ENCODE measurements around the gene MAGOH.
"Not testable (repeated sequence)": the region's sequence is repeated elsewhere in the genome, so short reads cannot be mapped to it uniquely, and the experiment has no call there.

GRCh38 chr1:53206083-53206685 lies 32.1 kb downstream of the MAGOH start:
- TF ChIP-seq, protein P1, sequence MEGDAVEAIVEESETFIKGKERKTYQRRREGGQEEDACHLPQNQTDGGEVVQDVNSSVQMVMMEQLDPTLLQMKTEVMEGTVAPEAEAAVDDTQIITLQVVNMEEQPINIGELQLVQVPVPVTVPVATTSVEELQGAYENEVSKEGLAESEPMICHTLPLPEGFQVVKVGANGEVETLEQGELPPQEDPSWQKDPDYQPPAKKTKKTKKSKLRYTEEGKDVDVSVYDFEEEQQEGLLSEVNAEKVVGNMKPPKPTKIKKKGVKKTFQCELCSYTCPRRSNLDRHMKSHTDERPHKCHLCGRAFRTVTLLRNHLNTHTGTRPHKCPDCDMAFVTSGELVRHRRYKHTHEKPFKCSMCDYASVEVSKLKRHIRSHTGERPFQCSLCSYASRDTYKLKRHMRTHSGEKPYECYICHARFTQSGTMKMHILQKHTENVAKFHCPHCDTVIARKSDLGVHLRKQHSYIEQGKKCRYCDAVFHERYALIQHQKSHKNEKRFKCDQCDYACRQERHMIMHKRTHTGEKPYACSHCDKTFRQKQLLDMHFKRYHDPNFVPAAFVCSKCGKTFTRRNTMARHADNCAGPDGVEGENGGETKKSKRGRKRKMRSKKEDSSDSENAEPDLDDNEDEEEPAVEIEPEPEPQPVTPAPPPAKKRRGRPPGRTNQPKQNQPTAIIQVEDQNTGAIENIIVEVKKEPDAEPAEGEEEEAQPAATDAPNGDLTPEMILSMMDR (conservative IDR thresholded peaks at IDR 0.05; ENCODE audit: low read length), result not testable (repeated sequence)
- TF ChIP-seq EZH2phosphoT487 (IDR thresholded peaks at IDR 0.05; ENCODE audit: borderline replicate concordance), result not testable (repeated sequence)

Measured in Loucy (cell line).